Measurements from ENCODE around the gene CASTOR1. TPM values are rescaled to one million over a fixed set of nuclear protein-coding genes. Genes with fewer than 3 reads are reported as not detected.

Gene CASTOR1
- total and polyA plus RNA-seq, 5 experiments from 2014 or later, result 16.9 to 33.5 (median 20.4) TPM

DNA sequence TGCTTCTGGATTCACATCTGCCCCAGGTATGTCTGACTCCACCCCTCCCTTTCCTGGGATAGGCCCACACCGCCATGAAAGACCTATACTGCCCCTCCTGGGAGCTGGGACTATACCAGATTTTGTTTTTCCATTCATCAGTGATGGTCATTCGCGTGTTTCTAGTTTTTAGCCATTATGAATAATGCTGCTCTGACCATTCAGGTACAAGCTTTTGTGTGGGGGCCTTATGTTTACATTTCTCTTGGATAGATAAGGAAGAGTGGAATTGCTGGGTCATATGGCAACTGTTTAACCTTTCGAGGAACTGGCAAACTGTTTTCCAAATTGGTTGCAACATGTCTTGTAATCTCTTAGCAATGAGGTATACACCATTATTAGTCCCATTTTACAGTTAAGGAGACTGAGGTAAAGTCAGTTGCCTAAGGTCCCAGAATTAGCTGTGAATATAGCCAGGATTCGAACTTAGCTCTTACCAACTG lies 38.6 kb upstream of the CASTOR1 start:
- Mint-ChIP-seq H3K4me3 (peak overlapping the region; percentile 48 to 89 (median 83)), H3K9me3 (no peaks in the 10 kb centered on the region), H3K27me3 (no peaks in the 10 kb centered on the region), H3K4me1 (peaks cover 30 to 44% (median 42%) of the 10 kb centered on the region in 4 donors), H3K36me3 (peaks cover 0 to 40% (median 13%) of the 10 kb centered on the region in 3 donors), H3K27ac (peak overlapping the region; percentile 79 to 98 (median 91))
- DNase-seq (no peak), ATAC-seq (no peak)
- POLR2A ChIA-PET, result interaction anchor here (1.3 to 18.7 kb wide), 7 partner anchors 13 to 96 kb away, joined by 3 to 424 read pairs (median 39); partner anchors contain the start of genes CASTOR1, CCDC157 and SF3A1

- Mint-ChIP-seq H3K27me3 (no peaks in the 10 kb centered on the region), H3K4me1 (peaks cover 31 to 54% (median 48%) of the 10 kb centered on the region in 4 donors), H3K36me3 (peaks cover 0 to 35% (median 12%) of the 10 kb centered on the region in 3 donors), H3K27ac (peak within 1 kb of the TSS; percentile 86 to 98 (median 94)), H3K4me3 (peak within 1 kb of the TSS; percentile 89 to 98 (median 92)), H3K9me3 (no peaks in the 10 kb centered on the region)
- ATAC-seq (peak; percentile 87), DNase-seq (peak; percentile 85 to 98 (median 93))
- POLR2A ChIA-PET, result interaction anchor here (0.5 to 18.7 kb wide), 17 partner anchors 12 to 959 kb away, joined by 3 to 424 read pairs (median 5); partner anchors contain the start of genes CASTOR1, CCDC157, PES1 and RNF215
These were observed 37.5 kb upstream of the CASTOR1 start, which contains the start of gene TBC1D10A for GRCh38 chr22:30326706-30327362. TSS of gene TBC1D10A (minus strand) at chr22:30326941. CDS start at chr22:30326881, 60 bp downstream.

DNA sequence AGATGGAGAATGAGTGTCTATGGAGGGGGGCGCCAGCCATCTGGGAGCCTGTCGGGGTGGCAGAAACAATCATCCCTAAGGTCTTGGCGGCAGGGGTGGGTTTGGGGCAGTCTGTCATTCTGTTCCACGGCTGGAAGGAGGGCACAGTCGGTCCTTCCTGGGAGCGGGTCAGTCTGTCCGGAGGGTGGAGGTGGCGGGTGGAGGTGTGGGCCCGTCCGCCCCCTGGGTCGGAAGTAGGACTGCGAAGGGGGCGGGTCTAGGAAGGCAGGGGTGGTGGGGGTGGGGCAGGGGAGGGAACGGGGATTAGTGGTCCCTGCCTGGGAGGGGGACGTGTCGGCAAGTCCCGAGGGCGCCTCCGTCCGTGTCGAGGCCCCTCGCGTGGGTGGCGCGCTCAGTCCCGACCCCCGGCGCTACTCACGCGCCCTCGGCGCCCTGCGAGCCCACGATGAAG lies 37.0 kb upstream of the CASTOR1 start:
- Mint-ChIP-seq H3K36me3 (peaks cover 0 to 34% (median 12%) of the 10 kb centered on the region in 3 donors), H3K9me3 (no peaks in the 10 kb centered on the region), H3K4me1 (peaks cover 35 to 59% (median 54%) of the 10 kb centered on the region in 4 donors), H3K27me3 (no peaks in the 10 kb centered on the region), H3K4me3 (peak overlapping the region; percentile 89 to 98 (median 92)), H3K27ac (peak overlapping the region; percentile 86 to 95 (median 92))
- POLR2A ChIA-PET, result interaction anchor here (0.5 to 18.7 kb wide), 13 partner anchors 11 to 960 kb away, joined by 3 to 424 read pairs (median 5); partner anchors contain the start of genes CASTOR1, CCDC157, RNF215 and SEC14L2
- ATAC-seq (peak; percentile 13 to 22), DNase-seq (peak in 3 of 10 donors; percentile 31 to 65 (median 31))

DNA sequence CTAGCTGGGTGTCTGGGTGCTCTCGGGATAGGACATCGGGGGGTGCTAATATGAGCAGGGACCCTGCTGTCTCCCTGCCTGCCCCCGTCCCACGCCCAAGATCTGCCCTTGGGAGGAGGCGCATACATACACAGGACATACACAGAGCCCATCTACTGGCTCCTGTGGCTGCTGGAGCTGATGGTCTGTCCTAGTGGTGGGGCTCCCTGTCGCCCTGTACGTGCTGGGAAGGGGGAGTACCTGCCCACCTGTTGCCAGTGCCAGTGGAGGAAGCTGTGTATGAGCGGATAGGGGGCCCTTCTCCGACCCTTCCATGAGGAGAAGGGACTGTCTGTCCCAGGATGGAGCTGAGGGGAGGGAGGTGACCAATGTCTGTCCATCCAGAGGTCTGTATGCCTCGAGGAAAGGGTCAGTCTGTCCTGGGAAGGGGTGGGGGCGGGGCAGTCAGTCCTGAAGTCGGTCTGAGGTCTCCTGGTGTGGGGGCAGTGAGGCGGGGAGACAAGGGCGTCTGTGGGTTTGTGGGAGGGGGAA lies 36.5 kb upstream of the CASTOR1 start:
- peak overlapping the region; percentile 86 to 95 (median 92) for H3K27ac Mint-ChIP-seq
- ATAC-seq, result no peak
- POLR2A ChIA-PET, result interaction anchor here (0.6 to 18.7 kb wide), 6 partner anchors 11 to 70 kb away, joined by 4 to 424 read pairs (median 80); partner anchors contain the start of genes CASTOR1 and SF3A1
- DNase-seq, result peak in 1 of 10 donors; percentile 65
- peaks cover 0 to 38% (median 14%) of the 10 kb centered on the region in 3 donors for H3K36me3 Mint-ChIP-seq
- peaks cover 40 to 64% (median 58%) of the 10 kb centered on the region in 4 donors for H3K4me1 Mint-ChIP-seq
- H3K27me3 Mint-ChIP-seq, result no peaks in the 10 kb centered on the region
- H3K9me3 Mint-ChIP-seq, result no peaks in the 10 kb centered on the region
- peak overlapping the region; percentile 89 to 98 (median 92) for H3K4me3 Mint-ChIP-seq

GRCh38 chr22:30325065-30325720 lies 35.9 kb upstream of the CASTOR1 start:
- peaks cover 0 to 38% (median 13%) of the 10 kb centered on the region in 3 donors for H3K36me3 Mint-ChIP-seq
- POLR2A ChIA-PET, result interaction anchor here (0.6 to 18.7 kb wide), 6 partner anchors 10 to 71 kb away, joined by 4 to 424 read pairs (median 80); partner anchors contain the start of genes CASTOR1 and SF3A1
- peaks cover 43 to 70% (median 64%) of the 10 kb centered on the region in 4 donors for H3K4me1 Mint-ChIP-seq
- no peak for ATAC-seq
- peak overlapping the region; percentile 89 to 98 (median 92) for H3K4me3 Mint-ChIP-seq
- DNase-seq, result peak in 1 of 10 donors; percentile 28
- H3K27ac Mint-ChIP-seq, result peak overlapping the region; percentile 86 to 95 (median 92)
- H3K27me3 Mint-ChIP-seq, result no peaks in the 10 kb centered on the region
- H3K9me3 Mint-ChIP-seq, result no peaks in the 10 kb centered on the region

DNA sequence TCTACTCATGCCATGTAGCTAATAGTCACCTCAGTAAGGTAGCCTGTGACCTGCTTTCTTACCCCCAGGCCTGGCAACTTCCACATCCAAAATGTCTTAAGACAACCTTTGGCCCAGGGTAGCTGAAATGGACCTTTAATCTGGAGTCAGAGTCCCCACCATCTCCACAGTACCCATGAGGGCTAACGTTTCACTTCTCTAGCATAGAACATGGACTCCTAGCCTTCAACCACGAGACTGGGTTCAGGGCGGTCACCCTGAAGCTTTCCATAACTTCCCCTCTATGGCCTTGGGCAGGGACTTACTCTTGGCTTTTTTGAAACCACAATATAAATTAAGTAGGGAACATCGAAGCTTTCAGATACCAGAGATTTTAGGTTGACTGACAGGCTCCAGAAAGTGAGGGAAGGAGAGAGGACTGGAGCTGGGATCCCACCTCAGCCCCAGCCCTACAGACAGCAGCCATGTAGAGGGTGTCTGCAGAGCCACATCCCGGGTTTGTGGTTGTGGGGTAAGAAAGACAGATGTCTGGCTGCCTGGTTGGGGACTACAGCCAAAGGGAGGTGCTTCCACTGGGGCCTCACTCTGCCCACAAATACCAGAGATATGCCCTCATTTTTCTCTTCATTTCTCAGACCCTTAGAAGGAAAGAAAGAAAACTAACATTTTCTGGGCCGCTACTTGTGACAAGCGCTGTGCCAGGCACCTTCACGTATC lies 34.9 kb upstream of the CASTOR1 start:
- POLR2A ChIA-PET, result interaction anchor here (0.8 to 18.7 kb wide), 7 partner anchors 9 to 33 kb away, joined by 4 to 424 read pairs (median 6); partner anchors contain the start of genes CASTOR1, CCDC157 and SF3A1
- Mint-ChIP-seq H3K27me3 (no peaks in the 10 kb centered on the region), H3K36me3 (peaks cover 0 to 43% (median 13%) of the 10 kb centered on the region in 3 donors), H3K4me3 (peak overlapping the region; percentile 89 to 98 (median 92)), H3K9me3 (no peaks in the 10 kb centered on the region), H3K4me1 (peaks cover 49 to 80% (median 75%) of the 10 kb centered on the region in 4 donors), H3K27ac (peak overlapping the region; percentile 86 to 95 (median 92))
- DNase-seq (peak in 7 of 10 donors; percentile 27 to 70 (median 49)), ATAC-seq (peak; percentile 19 to 39)

DNA sequence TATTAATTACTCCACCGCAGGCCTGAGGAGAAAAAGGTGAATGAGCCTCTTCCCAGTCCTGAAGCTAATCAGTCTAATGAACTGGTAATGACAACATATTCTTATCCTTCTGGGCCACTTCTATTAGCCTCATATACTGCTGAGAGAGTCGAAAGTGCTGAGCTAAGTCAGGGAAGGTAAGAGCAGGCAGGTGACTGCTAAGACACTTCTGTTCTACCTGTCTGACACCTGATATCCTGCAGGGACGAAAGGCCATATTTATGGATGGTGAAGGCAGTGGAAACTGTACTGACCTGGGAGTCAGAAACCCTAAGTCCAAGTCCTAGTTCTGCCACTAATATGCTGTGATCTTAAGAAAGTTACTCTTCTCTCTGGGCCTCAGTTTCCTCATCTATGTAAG lies 33.9 kb upstream of the CASTOR1 start:
- H3K4me3 Mint-ChIP-seq, result peak overlapping the region; percentile 89 to 98 (median 92)
- ATAC-seq (no peak), DNase-seq (no peak)
- H3K9me3 Mint-ChIP-seq, result no peaks in the 10 kb centered on the region
- peaks cover 0 to 50% (median 13%) of the 10 kb centered on the region in 3 donors for H3K36me3 Mint-ChIP-seq
- peaks cover 56 to 90% (median 83%) of the 10 kb centered on the region in 4 donors for H3K4me1 Mint-ChIP-seq
- POLR2A ChIA-PET, result interaction anchor here (0.7 to 18.7 kb wide), 7 partner anchors 8 to 34 kb away, joined by 3 to 424 read pairs (median 6); partner anchors contain the start of genes CASTOR1, CCDC157 and SF3A1
- H3K27ac Mint-ChIP-seq, result peak overlapping the region; percentile 74 to 95 (median 86)
- no peaks in the 10 kb centered on the region for H3K27me3 Mint-ChIP-seq

DNA sequence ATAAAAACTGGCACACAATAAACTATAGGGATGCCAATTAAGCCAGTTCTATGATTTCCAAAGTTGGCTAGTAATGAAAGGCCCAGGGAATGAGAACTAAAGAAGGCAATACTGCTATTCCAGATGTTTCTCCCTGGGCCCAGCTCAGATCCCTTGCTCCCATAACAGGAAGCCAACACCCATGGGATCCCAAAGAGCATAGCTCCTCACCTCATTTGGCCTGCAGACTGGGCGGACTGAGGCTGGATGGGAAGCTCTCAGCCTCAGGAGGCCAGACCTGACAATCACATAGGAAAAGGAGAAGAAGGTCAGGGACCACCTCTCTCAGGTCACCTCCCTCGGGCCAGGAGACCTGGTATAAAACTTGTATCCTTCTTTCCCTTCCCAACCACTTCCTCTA lies 32.2 kb upstream of the CASTOR1 start:
- H3K27ac Mint-ChIP-seq, result peak overlapping the region; percentile 72 to 100 (median 87)

DNA sequence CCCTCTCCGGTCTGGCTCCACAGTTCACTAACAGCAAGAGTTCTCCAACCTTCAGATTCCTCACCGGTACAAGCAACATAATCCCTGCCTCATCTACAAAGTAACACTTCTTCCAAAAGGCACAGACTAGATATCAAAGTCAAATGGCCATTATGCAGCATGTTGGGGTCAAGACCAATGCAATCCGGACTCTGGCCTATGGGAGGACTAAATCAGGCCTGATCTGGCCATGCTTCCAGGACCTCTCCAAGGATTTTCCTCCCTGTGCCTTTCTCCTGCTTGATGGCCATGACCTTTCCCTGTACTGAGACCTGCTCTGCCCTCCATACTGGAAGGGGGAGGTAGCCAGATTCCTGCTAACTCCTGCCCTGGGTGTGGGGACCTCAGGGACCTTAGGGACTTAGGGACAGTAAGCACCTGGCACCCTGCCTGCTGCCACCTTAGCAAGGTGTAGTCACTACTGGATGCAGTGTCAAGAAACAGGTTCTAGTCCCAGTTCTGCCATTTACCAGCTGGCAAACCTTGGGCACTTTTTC lies 30.8 kb upstream of the CASTOR1 start:
- Mint-ChIP-seq H3K9me3 (no peaks in the 10 kb centered on the region), H3K4me3 (peak overlapping the region in 8 of 10 donors; percentile 43 to 78 (median 66)), H3K36me3 (peaks cover 0 to 67% (median 17%) of the 10 kb centered on the region in 3 donors), H3K4me1 (peaks cover 59 to 99% (median 95%) of the 10 kb centered on the region in 4 donors), H3K27me3 (no peaks in the 10 kb centered on the region), H3K27ac (peak overlapping the region; percentile 72 to 100 (median 88))
- ATAC-seq (no peak), DNase-seq (no peak)
- POLR2A ChIA-PET, result interaction anchor here (1.3 to 18.7 kb wide), 4 partner anchors 15 to 36 kb away, joined by 3 to 424 read pairs (median 43); partner anchors contain the start of genes CASTOR1, CCDC157 and SF3A1

More for the DNA sequence above, 32.2 kb upstream of the CASTOR1 start:
- Mint-ChIP-seq H3K4me3 (peak overlapping the region; percentile 6 to 78 (median 60)), H3K9me3 (no peaks in the 10 kb centered on the region), H3K27me3 (no peaks in the 10 kb centered on the region), H3K36me3 (peaks cover 0 to 58% (median 13%) of the 10 kb centered on the region in 3 donors), H3K4me1 (peaks cover 58 to 97% (median 89%) of the 10 kb centered on the region in 4 donors)
- no peak for ATAC-seq
- DNase-seq, result no peak
- POLR2A ChIA-PET, result interaction anchor here (0.7 to 18.7 kb wide), 5 partner anchors 7 to 213 kb away, joined by 3 to 424 read pairs (median 151); partner anchors contain the start of gene CASTOR1

- peak; percentile 22 to 39 for ATAC-seq
- H3K4me1 Mint-ChIP-seq, result peaks cover 63 to 99% (median 95%) of the 10 kb centered on the region in 4 donors
- H3K27ac Mint-ChIP-seq, result peak overlapping the region; percentile 72 to 100 (median 90)
- H3K4me3 Mint-ChIP-seq, result peak overlapping the region in 9 of 10 donors; percentile 31 to 78 (median 66)
- DNase-seq, result no peak
- no peaks in the 10 kb centered on the region for H3K9me3 Mint-ChIP-seq
- POLR2A ChIA-PET, result interaction anchor here (0.6 to 18.7 kb wide), 7 partner anchors 6 to 236 kb away, joined by 3 to 424 read pairs (median 10); partner anchors contain the start of genes CASTOR1, CCDC157, SF3A1 and TBC1D10A
- H3K27me3 Mint-ChIP-seq, result no peaks in the 10 kb centered on the region
- H3K36me3 Mint-ChIP-seq, result peaks cover 0 to 70% (median 12%) of the 10 kb centered on the region in 3 donors
These were observed 29.6 kb upstream of the CASTOR1 start for GRCh38 chr22:30318799-30319419.
